NK-92 (cell line): ENCODE results near the gene BTBD9.

Experiments
- DNase-seq: peaks from one replicate; lab custom pipeline; 2025; ENCODE audit not compliant: unreplicated experiment; lab: John Stamatoyannopoulos, UW

Gene BTBD9

DNA sequence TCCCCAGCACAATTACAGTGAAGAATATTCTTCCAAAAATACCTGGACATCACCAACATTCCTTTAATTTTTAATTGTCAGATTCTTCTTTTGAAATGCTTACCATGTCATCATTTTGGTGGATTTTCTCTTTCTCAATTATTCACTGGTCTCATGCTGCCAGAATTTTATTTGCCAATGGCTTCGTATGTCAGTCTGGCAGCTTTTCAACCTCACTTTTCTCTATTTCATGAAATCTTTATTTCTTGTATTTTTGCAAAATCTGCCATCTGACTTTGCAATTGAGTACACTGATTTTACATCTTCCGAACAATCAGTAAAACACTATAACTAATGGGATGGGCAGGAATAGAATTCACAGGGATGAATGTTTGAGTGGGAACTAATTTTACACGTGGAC lies 84.1 kb downstream of the BTBD9 start:
- no peak for DNase-seq

DNA sequence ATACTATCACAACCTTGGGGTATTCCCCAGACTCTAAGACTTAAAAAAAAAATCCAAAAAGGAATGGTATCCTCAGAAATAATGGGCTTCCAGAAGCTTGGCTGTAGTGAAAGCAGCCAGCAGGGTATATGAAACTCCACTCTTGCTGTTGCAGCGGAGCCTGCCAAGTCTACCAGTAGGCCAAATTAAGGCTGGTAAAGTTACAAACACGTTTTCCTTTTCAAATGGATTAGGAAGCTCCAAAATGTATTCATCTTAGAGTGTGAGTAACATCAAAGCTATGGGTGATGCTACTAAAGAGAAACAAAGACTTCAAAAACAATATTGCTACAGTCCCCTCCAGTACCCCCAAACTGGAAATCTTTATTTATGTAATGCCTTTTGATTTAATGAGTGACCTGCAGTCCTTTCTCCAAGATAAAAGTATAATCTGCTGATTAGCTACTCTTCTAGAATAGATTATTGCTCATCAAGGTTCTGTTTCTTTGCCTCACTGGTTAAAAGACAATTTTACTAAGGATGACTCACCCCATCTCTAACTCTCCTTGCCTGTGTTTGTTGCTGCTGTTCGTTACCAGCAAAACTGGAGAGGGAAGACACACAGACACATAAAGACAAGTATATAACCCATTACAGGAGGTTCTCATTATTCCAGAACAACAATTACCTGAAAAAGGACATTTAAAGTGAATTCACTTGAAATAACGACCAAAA lies 84.9 kb downstream of the BTBD9 start:
- DNase-seq, result no peak

DNA sequence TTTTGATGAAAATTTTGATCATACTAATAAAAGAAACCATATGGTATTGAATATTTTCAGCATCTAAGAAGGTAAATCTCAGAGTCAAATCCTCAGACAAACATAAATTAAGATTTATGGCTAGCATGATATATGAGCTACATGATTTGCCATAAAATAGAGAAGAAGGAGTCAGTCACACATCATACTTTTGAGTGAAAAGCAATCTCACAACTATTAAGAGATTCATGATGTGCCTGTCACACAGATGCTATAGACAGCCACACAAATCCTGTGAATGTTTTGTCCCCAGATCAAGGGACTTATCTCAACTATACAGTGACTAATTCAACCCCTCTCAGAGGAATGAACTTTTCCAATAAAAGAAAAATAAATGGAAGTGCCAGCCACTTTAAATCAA lies 85.7 kb downstream of the BTBD9 start:
- no peak for DNase-seq

DNA sequence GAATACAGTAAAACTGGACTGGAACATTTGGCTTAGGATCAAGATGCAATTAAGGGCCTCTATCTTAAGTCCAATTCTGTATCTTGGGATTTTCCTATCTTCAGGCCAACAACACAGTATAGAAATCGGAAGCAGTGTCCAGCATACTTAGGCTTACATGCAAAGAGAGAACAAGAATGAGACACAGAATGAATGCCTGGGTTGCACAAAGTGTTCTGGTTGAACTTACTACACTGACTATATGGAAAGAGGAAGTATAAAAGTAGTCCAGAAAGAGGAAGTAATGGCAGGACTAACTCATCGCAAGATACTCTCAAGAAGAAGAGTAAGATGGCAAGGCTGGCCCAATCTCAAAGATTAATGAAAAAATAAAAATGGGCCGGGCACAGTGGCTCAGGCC lies 87.6 kb downstream of the BTBD9 start:
- no peak for DNase-seq

DNA sequence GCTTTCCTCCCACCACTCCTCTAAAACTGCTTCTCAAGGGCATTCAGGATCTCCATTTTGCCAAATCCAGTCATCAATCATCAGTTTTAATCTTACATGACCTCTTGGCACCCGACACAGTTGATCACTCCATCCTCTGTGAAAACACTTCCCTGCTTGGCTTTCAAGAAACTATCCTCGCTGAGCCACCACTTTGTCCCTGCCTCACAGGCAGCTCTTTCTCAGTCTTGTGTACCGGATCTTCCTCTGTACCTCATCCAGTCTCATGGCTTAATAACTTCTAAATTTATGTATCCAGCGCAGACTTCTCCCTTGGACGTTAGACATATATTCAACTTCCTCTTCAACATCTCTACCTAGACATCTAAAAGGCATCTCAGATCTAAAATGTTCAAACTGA lies 89.9 kb downstream of the BTBD9 start:
- DNase-seq, result no peak

DNA sequence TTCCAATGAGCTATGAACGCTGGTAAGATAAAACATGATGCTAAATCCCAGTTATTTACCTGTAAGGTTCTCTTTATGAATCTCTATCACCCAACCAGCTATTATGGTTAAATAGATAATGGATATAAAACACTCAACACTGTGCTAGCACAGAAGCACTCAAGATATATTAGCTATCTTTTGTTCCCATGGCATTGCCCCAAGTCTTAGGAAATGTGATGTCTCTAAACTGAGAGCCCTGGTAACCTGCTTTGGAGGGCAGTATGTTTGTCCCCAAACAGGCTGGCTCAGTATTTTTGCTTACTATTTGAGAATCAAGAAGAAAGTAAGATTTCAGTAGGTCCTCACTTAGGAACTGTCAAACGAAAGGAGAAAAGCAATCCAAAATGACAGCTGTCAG lies 90.5 kb downstream of the BTBD9 start:
- no peak for DNase-seq

DNA sequence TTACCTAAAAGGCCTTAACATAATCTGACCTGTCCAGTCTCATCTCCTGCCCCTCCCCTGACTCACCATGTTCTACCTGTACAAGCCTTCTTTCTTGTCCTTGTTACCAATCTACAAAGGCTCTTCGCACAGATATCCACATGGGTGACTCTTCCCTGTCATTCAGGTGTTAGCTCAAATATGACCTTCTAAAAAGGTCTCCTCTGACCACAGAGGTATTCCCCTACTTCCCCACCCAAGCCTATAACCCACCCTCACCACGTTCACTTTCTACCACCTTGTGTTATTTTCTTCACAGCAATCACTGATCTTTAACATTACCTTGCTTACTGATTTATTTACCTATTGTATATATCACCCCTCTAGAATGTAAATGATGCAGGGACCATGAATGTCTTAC lies 96.7 kb downstream of the BTBD9 start:
- DNase-seq, result no peak

DNA sequence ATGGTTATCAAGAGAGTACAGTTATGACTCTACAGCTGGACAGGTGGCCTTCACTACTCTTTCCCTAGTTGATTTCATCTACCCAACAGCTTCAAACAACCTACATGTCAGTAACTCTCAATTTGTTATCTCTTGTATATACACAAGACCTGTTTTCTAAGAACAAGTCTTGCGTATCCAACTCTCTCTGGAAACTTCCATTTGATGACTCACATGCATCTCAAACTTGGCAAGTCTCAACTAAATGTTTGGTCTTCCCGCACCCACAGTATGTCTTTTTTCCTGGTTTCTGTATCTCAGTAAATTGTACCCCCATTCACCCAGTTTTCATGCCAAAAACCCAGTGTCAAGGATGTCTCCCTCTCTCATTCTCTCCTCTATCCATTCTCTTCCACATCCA lies 97.7 kb downstream of the BTBD9 start:
- no peak for DNase-seq

DNA sequence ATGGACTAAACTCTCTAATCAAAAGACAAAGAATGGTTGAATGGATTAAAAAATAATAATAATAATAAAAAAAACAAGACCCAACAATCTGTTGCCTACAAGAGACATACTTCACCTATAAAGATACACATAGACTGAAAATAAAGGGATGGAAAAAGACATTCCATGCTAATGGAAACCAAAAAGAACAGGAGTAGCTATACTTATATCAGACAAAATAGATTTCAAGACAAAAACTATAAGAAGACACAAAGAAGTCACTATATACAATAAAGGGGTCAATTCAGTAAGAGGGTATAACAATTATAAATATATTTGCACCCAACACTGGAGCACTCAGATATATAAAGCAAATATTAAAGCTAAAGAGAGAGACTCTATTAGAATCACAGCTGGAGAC lies 106.7 kb downstream of the BTBD9 start:
- DNase-seq, result no peak

DNA sequence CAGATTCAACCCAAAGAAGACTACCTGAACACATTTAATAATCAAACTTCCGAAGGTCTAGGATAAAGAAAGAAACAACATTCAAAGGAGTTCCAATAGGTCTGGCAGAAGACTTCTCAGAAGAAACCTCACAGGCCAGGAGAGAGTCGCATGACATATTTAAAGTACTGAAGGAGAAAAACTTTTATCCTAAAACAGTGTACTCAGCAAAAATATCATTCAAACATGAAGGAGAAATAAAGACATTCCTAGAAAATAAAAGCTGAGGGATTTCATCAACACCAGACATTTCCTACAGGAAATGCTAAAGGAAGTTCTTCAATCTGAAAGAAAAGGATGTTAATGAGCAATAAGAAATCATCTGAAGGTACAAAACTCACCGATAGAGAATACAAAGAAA lies 108.6 kb downstream of the BTBD9 start:
- DNase-seq, result no peak

DNA sequence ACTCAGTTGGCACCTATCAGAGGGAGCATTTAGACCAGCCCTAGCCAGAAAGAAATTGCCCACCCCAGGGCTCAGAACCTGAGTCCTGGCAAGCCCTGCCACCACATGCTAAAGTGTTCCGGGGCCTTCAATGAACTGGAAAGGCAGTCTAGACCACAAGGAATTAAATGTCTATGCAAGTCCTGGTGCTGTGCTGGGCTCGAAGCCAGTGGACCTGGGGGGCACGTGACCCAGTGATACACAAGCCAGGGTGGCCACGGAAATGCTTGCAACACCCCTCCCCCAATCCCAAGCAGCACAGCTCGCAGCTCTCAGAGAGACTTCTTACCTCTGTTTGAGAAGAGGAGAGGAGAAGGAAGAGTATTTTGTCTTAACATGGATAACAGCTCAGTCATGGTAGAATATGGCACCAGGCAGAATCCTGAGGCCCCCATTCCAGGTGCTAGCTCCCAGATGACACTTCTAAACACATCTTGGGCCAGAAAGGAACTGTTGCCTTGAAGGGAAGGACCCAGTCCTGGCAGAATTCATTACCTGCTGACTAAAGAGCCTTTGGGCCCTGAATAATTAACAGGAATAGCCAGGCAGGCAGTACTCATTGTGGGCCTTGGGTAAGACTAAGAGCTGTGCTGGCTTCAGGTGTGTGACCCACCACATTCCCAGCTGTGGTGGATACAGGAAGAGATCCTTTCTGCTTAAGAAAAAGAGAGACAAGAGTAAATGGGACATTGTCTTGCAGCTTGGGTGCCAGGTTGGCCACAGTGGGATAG lies 111.3 kb downstream of the BTBD9 start:
- no peak for DNase-seq

DNA sequence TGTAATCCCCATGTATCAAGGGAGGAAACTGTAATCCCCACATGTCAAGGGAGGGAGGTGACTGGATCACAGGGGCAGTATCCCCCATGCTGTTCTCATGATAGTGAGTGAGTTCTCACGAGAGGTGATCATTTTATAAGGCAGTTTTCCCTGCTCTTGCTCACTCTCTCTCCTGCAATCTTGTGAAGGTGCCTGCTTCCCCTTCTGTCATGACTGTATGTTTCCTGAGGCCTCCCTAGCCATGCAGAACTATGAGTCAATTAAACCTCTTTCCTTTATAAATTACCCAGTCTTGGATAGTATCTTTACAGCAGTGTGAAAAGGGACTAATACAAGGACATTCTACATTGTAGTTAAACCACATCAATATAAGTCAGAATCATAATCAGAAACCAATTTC lies 112.4 kb downstream of the BTBD9 start:
- no peak for DNase-seq

DNA sequence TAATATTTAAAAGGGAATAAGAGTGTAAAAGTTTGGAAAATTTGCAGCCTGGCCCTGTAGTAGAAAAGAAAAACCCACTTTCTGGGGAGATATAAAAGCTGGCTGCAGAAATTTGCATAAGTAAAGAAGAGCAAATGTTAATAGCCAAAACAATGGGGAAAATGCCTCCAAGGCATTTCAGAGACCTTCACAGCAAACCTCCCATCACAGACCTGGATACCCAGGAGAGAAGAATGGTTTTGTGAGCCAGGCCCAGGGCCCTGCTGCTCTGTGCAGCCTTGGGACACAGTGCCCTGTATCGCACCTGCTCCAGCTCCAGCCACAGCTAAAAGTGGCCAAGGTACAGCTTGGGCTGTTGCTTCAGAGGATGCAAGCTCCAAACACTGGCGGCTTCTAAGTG lies 113.8 kb downstream of the BTBD9 start:
- DNase-seq, result no peak

DNA sequence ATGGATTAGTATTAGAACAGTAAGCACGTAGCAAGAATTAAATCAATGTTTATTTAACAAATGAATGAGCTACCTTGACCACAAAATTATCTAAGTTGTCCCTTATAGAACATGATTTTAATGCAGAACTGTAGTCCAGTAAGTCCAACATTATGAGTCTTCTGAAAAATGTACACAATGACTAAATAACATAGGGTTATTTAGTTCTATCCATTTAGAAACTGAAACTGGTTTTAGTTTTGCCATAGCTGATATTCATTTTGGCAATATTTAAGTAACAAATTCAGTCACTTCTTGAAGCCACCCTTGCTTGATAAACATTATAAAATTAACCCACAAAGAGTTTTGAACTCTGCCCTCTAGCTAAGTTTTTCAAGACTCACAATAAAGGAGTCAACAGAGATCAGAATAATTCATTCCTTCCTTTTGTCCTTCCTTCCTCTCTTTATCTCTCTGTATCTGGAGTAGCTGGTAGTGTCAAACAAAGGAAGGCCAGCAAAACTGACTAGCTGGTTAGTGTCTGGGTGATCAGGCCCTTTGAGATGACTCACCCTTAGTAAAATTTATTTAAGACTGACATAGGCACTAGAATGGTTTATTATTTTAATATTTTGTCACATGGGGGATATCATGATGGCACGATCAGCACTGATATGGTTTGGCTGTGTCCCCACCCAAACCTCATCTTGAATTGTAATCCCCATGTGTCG lies 115.1 kb downstream of the BTBD9 start:
- DNase-seq, result no peak

DNA sequence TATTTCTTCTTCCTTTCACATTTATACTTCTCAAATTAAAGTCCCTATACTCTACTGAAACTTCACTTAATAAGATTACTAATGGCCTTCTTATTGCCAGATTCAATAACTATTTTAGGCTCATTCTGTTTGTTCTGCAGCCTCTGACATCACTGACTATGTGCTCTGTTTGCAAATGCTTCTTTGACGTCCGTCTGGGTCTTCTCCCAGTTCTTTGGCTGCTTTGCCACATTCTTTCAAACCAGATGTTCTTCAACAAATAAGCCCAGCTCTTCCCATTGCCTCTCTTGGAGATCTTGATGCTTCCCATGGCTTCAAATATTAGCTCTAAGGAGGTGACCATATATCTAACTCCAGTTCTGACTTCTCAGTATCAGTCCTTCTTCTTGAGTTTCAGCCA lies 117.4 kb downstream of the BTBD9 start:
- DNase-seq, result no peak

DNA sequence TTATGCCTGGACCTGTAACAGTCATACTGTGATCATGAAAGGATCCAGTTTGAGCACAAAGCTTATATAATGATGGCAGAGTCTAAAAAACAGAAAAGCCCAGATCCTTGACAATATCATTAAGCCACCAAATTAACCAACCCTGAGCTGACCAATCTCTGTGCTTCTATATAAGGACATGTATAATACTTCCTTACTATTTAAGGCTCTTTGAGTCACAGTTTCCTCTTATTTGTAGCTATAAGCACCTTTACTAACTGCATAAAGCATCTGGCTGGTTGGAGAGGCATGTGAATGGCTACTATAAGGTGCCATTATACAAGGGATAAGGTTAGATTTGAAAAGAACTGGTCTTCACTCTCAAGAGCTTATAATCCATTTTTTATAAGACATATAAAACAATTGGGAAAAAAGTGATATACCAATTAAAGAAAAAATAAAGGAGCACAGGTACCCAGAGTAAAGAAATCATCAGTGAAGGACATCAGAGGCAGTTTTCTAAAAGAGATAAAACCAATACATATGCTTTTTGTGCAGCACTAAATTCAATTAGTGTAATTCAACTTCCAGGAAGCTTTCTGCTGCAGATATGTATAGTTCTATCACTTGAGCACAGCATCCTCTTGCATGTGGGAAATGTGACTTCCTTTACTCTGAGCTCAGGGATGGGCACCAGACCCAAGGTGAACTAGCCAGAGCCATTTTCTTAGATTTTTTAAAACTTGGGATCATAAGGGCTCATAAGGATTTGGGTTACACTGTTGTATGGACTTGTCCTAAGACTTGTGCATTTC lies 121.0 kb downstream of the BTBD9 start:
- no peak for DNase-seq

DNA sequence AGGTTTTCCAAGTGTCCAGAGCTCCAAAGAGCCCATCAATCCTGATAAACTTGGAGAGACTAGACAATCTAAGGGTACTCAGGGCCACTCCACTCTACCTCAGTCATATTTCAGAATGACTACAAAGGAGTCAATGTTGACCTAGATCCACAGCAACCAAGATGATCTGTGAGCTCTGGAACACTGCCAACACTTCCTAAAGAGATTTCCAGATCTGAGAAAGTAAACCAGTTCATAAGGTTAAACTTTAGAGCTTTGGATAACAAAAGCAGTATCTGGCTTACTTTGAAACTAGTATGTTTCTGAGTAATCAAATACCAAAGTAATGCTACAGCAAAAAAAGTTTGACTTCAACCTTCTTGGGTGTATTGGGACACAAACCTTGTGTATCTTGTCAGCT lies 122.7 kb downstream of the BTBD9 start:
- no peak for DNase-seq

DNA sequence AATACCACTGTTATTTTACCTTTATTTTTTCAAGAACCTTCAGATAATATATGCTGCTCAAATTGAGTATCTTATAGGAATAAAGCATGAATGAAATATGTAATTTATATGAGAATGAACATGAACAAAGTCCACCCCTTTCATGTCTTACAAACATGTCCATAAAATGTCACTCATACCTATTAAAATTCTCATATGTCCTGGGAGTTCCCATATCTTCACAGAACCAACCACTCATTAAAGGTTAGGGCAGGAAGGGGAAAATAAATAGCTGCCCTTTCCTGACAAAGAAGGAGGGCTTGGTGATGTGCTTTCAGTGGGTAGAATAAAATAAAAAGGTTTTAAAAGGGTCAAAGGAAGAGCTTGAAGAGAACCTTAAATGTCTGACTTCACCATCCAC lies 125.3 kb downstream of the BTBD9 start:
- no peak for DNase-seq

DNA sequence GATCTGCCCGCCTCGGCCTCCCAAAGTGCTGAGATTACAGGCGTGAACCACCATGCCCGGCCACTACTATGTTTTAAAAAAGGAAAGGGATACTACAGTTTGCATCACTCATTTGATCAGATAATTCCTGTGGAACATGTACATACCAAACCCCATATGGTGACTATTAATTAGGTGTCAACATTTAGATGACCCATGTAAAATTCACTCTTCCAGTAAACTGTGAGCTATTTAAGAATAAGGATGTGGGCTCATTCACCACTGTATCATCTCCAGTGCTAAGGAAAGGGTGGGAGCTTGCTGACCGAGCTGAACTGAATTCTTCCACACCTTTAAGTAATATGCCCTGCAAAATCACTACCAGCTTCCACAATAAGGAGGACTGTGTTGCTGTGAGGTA lies 127.5 kb downstream of the BTBD9 start:
- no peak for DNase-seq

DNA sequence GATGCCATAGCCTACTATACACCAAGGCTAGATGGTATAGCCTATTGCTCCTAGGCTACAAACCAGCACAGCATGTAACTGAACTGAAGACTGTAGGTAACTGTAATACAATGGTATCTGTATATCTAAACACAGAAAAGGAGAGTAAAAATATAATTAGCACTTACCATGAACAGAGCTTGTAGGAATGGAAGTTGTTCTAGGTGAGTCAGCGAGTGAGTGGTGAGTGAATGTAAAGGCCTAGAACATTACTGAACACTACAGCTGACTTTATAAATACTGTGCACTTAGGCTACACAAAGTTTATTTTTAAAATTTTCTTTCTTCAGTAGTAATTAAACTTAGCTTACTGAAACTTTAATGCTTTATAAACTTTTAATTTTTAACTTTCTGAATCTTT lies 129.5 kb downstream of the BTBD9 start:
- no peak for DNase-seq

DNA sequence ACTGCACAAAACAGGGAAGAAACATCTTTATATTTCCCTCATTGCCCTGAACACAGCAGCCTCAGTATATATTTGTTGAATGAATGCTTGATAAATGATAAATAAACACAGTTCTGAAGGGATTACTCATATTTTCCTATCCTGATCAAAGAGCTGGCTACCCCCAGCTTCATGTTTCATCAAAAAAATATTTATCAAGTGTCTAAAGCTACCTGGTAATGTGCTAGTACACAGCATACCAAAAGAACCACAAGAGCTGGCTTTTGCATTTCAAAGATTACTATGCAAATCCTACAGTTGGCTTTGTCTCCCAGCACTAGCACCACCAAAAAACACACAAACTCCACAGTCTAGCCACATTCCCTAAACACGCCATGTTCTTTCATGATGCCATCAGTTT lies 130.0 kb downstream of the BTBD9 start:
- DNase-seq, result no peak
